HCT116 (cell line): ENCODE results near the gene FMO2. TPM values are rescaled to one million over a fixed set of nuclear protein-coding genes. Genes with fewer than 3 reads are reported as not detected.

ENCODE experiments used
- ATAC-seq: fragments of 200-7000 bp; cut with Tn5 transposase; 2 replicates; pipeline ENCODE4 v1.9.1; 2020; ENCODE audit warnings: mild to moderate bottlenecking, moderate library complexity
- BruUV-seq: library from RNA; stranded (reverse); fragments of 400-500 nt; replicated peaks from 2 replicates; lab custom pipeline; 2021; lab: Mats Ljungman, UMichigan
- CTCF ChIA-PET: fragments of 300-600 bp; sonication (Branson Sonifier 250); formaldehyde crosslinking; loops from one replicate; lab custom pipeline; 2021; ENCODE audit warnings: antibody characterized with exemption; lab: Charles Lee
- POLR2A ChIA-PET: fragments of 300-600, 350-600 bp; sonication (Branson Sonifier 250); formaldehyde crosslinking; loops from one replicate; lab custom pipeline; 2021; ENCODE audit warnings: antibody characterized with exemption; lab: Charles Lee
- RAD21 ChIA-PET, 2 experiments: fragments of 300-600 bp; sonication (Branson Sonifier 250); formaldehyde crosslinking; loops; one replicate each; lab custom pipeline; 2023; ENCODE audit warnings: low total read pairs in 2 of 2; ENCODE audit not compliant: uncharacterized antibody in 2 of 2, unreplicated experiment in 2 of 2, low non-redundant PET in 1 of 2; lab: Charles Lee
- DNase-seq: peaks from one replicate; pipeline ENCODE4 v3.0.0-alpha.2; 2010; ENCODE audit warnings: low read depth, low spot score
- H2AFZ ChIP-seq: fragments of 200-600 bp; shearing (Covaris generic), sonication (generic); 2 replicates; pipeline ENCODE4 v1.6.1; 2017; ENCODE audit warnings: low read depth, mixed run types, mixed read lengths, antibody characterized with exemption, low read length; ENCODE audit not compliant: poor library complexity, severe bottlenecking
- H3K27ac ChIP-seq: 2 replicates; pipeline ENCODE4 v1.5.1; 2012; ENCODE audit warnings: low read depth, low read length
- H3K27me3 ChIP-seq: fragments of 200-600 bp; sonication (generic); 2 replicates; pipeline ENCODE4 v1.6.1; 2016; ENCODE audit warnings: mixed run types, low read length, mixed read lengths; ENCODE audit not compliant: insufficient read depth
- H3K36me3 ChIP-seq, 2 experiments: fragments of 200-500 bp in 1 of 2; fragments of 200-600 bp in 1 of 2; sonication (Bioruptor generic) in 1 of 2; sonication (generic) in 1 of 2; 2 replicates each; pipeline versions ENCODE4 v1.5.1 to v1.6.1; 2014 to 2016; ENCODE audit warnings: low read length in 2 of 2, inconsistent platforms in 1 of 2, mixed read lengths in 1 of 2, mixed run types in 1 of 2; ENCODE audit not compliant: insufficient read depth in 2 of 2, control insufficient read depth in 1 of 2
- H3K4me1 ChIP-seq, 2 experiments: fragments of 200-600 bp in 1 of 2; sonication (generic) in 1 of 2; 2 replicates each; pipeline versions ENCODE4 v1.5.1 to v1.6.1; 2012 to 2017; ENCODE audit warnings: low read length in 2 of 2, inconsistent platforms in 1 of 2, mild to moderate bottlenecking in 1 of 2, mixed read lengths in 1 of 2, mixed run types in 1 of 2, moderate library complexity in 1 of 2; ENCODE audit not compliant: insufficient read depth in 2 of 2, control insufficient read depth in 1 of 2
- H3K4me2 ChIP-seq: fragments of 200-600 bp; sonication (generic); 2 replicates; pipeline ENCODE4 v1.6.1; 2017; ENCODE audit warnings: mixed run types, low read length, mixed read lengths
- H3K4me3 ChIP-seq, 2 experiments: fragments of 200-600 bp in 1 of 2; sonication (generic) in 1 of 2; replicated peaks in 1 of 2; 2 replicates each; pipeline ENCODE4 v1.5.1; 2011 to 2016; ENCODE audit warnings: low read length in 2 of 2, control low read depth in 1 of 2, low read depth in 1 of 2, mild to moderate bottlenecking in 1 of 2, mixed read lengths in 1 of 2, mixed run types in 1 of 2
- H3K79me2 ChIP-seq: fragments of 200-600 bp; sonication (generic); 2 replicates; pipeline ENCODE4 v1.6.1; 2017; ENCODE audit warnings: mild to moderate bottlenecking, mixed run types, low read length, moderate library complexity, mixed read lengths; ENCODE audit not compliant: insufficient read depth
- H3K9ac ChIP-seq: fragments of 200-600 bp; sonication (generic); 2 replicates; pipeline ENCODE4 v1.6.1; 2016; ENCODE audit warnings: low read length, mixed read lengths
- H3K9me2 ChIP-seq: fragments of 200-600 bp; sonication (generic), shearing (Covaris generic); 2 replicates; pipeline ENCODE4 v1.6.1; 2017; ENCODE audit warnings: mixed run types, mild to moderate bottlenecking, moderate library complexity; ENCODE audit not compliant: insufficient read depth
- H3K9me3 ChIP-seq, 2 experiments: fragments of 200-500 bp in 1 of 2; fragments of 200-600 bp in 1 of 2; sonication (Bioruptor generic) in 1 of 2; sonication (generic) in 1 of 2; 2 replicates each; pipeline ENCODE4 v1.6.1; 2014 to 2017; ENCODE audit warnings: low read length in 2 of 2, mixed read lengths in 2 of 2, inconsistent platforms in 1 of 2, low read depth in 1 of 2, mild to moderate bottlenecking in 1 of 2, mixed run types in 1 of 2, moderate library complexity in 1 of 2; ENCODE audit not compliant: control insufficient read depth in 1 of 2, insufficient read depth in 1 of 2
- H4K20me1 ChIP-seq: fragments of 200-600 bp; sonication (generic), shearing (Covaris generic); 2 replicates; pipeline ENCODE4 v1.6.1; 2017; ENCODE audit warnings: mixed run types, mild to moderate bottlenecking, moderate library complexity; ENCODE audit not compliant: insufficient read depth
- ELF1 ChIP-seq: IDR thresholded peaks from 2 replicates; pipeline ENCODE4 v1.6.1; 2012; ENCODE audit warnings: low read depth, borderline replicate concordance
- EZH2 ChIP-seq: fragments of 200-600 bp; sonication (generic); IDR thresholded peaks from 2 replicates; pipeline ENCODE4 v1.6.1; 2017; ENCODE audit warnings: antibody characterized with exemption, mixed run types
- JUND ChIP-seq: IDR thresholded peaks from 2 replicates; pipeline ENCODE4 v1.6.1; 2012
- POLR2A ChIP-seq: IDR thresholded peaks from 2 replicates; pipeline ENCODE4 v1.7.0; 2011; ENCODE audit warnings: borderline replicate concordance; ENCODE audit not compliant: insufficient read depth, insufficient read length; ENCODE audit errors: extremely low read depth
- TCF7L2 ChIP-seq: IDR thresholded peaks from 2 replicates; pipeline ENCODE4 v1.7.0; 2011; ENCODE audit warnings: borderline replicate concordance, inconsistent platforms; ENCODE audit not compliant: insufficient read depth, insufficient read length; ENCODE audit errors: extremely low read depth
- YY1 ChIP-seq: IDR thresholded peaks from 2 replicates; pipeline ENCODE4 v1.6.1; 2011; ENCODE audit warnings: low read length, low read depth, moderate library complexity, mild to moderate bottlenecking; ENCODE audit not compliant: insufficient replicate concordance; ENCODE audit errors: extremely low read depth
- intact Hi-C: fragments of 100-400 bp; cut with micrococcal nuclease; formaldehyde crosslinking; loops from 2 replicates; pipeline ENCODE4 v1.10.0; 2022
- total RNA-seq: library from RNA; stranded (reverse); gene quantifications from one replicate; pipeline ENCODE4 v1.2.1, GENCODE V29; 2021; ENCODE audit not compliant: unreplicated experiment
- TF ChIP-seq, protein P1 (sequence below): IDR thresholded peaks from 2 replicates; pipeline ENCODE4 v1.6.1; 2012; ENCODE audit warnings: low read depth

The FMO2 gene
- total RNA-seq, 1 experiment from 2014 or later, result 0.30 TPM

DNA sequence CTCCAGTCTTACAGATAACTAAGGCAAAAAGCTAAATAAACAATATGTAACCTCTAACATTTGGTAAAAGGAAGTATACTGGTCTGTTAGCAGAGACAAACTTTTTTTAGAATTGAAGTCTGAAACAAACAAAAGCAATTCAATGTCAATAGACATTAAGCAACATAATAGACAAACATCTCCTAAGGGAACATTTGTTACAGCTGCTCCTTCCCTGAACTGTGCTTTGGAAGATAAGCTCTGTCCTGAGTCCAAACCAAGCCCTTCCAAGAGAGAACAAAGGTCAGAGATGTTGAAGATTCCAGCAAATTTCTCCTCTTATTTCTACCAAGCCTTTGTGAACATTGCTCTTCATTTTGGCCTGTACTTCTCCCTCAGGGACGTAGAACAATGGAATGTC is 25.3 kb downstream of the FMO2 start:
- POLR2A ChIA-PET, result no interaction called here
- no peaks in the 10 kb centered on the region for H3K9me3 ChIP-seq
- intact Hi-C loops, result no loop called here
- no peak overlapping the region for H3K9ac ChIP-seq
- 0 out of 2 replicates have a peak, but pooled peaks cover 3% of the 10 kb centered on the region for H3K27me3 ChIP-seq
- ATAC-seq, result no peak
- no peaks in the 10 kb centered on the region for H4K20me1 ChIP-seq
- no peak for DNase-seq
- H3K79me2 ChIP-seq, result no peaks in the 10 kb centered on the region
- CTCF ChIA-PET, result interaction anchor here (1.2 to 1.5 kb wide), 2 partner anchors 16 to 35 kb away, joined by 3 to 4 read pairs; no protein-coding TSS in a partner anchor
- TF ChIP-seq EZH2, result no peak
- TF ChIP-seq ELF1, result no peak
- no peak for TF ChIP-seq YY1
- TF ChIP-seq POLR2A, result no peak
- no peak for TF ChIP-seq TCF7L2
- TF ChIP-seq, protein P1, sequence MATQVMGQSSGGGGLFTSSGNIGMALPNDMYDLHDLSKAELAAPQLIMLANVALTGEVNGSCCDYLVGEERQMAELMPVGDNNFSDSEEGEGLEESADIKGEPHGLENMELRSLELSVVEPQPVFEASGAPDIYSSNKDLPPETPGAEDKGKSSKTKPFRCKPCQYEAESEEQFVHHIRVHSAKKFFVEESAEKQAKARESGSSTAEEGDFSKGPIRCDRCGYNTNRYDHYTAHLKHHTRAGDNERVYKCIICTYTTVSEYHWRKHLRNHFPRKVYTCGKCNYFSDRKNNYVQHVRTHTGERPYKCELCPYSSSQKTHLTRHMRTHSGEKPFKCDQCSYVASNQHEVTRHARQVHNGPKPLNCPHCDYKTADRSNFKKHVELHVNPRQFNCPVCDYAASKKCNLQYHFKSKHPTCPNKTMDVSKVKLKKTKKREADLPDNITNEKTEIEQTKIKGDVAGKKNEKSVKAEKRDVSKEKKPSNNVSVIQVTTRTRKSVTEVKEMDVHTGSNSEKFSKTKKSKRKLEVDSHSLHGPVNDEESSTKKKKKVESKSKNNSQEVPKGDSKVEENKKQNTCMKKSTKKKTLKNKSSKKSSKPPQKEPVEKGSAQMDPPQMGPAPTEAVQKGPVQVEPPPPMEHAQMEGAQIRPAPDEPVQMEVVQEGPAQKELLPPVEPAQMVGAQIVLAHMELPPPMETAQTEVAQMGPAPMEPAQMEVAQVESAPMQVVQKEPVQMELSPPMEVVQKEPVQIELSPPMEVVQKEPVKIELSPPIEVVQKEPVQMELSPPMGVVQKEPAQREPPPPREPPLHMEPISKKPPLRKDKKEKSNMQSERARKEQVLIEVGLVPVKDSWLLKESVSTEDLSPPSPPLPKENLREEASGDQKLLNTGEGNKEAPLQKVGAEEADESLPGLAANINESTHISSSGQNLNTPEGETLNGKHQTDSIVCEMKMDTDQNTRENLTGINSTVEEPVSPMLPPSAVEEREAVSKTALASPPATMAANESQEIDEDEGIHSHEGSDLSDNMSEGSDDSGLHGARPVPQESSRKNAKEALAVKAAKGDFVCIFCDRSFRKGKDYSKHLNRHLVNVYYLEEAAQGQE, result no peak
- TF ChIP-seq JUND, result no peak
- H3K27ac ChIP-seq, result no peak overlapping the region
- H3K4me2 ChIP-seq, result no peak overlapping the region
- H2AFZ ChIP-seq, result no peak overlapping the region
- H3K9me2 ChIP-seq, result no peaks in the 10 kb centered on the region
- no peaks in the 10 kb centered on the region for H3K36me3 ChIP-seq
- H3K4me1 ChIP-seq, result no peaks in the 10 kb centered on the region
- no TSS peak for BruUV-seq
- RAD21 ChIA-PET, result no interaction called here
- no peak overlapping the region for H3K4me3 ChIP-seq
